GM21526 (cell line): ENCODE results near the gene GALNT13.

Source experiments
- ATAC-seq: cut with Tn5 transposase; IDR thresholded peaks from one replicate; pipeline ENCODE4 v1.9.1; 2021; ENCODE audit warnings: moderate library complexity; ENCODE audit not compliant: unreplicated experiment, low FRiP score

Gene GALNT13

DNA sequence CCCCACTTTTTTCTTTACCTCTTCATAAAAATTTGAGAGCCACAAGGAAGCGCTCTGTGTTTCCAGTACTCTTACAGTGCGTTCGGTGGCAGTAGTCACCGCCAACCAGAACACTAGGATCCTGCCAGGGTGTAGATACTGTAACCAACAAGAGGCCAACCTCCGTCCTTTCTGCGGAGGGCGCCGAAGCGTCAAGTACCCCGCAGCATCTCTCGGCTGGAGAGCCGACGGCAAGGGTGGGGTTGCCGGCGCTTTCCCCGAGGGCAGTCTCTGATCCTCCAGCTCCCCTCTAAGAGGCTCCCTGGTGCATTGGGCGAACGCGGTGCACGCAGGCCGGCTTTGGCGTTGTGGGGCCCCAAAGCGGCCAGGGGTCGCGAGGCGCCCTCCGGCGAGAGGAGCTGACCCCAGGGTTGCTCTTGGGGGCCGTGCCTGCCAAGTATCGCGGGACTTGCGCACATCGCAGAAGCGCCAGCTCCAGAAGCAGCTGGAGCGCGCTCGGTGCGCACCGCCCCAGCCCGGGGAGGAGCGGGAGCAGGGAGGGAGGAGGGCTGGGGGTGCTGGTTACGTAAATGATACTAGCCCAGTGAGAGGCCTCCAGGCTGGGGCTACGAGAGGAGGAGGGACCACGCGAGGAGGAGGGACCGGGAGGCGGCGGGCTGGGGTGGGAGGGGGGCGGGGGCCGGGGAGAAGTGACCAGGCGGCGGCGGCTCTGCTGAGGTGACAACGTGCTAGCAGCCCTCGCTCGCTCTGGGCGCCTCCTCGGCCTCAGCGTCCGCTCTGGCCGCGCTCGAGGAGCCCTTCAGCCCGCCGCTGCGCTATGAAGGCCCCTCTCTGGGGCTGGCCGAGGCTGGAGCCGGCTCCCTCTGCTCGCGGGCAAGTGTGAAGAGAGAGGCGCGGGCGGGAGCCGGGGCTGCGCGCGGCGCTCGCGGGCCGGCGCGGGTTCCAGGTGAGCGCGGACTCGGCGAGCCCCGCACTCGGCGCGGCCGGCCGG lies at the start of gene GALNT13:
Gene GALNT13 (plus strand): TSS at position 692 of the 991 bp plus-strand sequence.
- ATAC-seq = no peak

DNA sequence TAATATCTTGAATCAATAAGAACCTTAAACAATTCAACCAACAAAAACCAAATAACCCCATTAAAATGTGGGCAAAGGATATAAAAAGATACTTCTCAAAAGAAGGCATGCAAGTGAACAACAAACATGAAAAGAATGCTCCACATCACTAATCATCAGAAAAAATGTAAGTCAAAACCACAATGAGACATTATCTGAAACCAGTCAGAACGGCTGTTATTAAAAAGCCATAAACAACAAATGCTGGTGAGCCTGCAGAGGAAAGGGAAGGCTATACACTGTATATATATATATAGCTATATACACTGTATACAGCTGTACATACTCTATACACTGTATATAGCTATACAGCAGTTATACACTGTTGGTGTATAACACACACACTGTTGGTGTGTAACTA lies 47.8 kb upstream of the GALNT13 start:
- ATAC-seq = no peak

DNA sequence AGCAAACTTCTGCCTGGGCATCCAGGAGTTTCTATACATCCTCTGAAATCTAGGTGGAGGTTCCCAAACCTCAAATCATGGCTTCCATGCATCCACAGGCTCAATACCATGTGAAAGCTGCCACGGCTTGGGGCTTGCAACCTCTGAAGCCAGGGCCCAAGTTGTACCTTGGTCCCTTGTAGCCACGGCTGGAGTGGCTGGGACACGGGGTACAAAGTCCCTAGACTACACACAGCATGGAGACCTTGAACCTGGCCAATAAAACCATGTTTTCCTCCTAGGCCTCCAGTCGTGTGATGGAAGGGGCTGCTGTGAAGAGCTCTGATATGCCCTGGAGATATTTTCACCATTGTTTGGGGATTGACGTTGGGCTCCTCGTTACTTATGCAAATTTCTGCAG lies 43.4 kb upstream of the GALNT13 start:
- no peak for ATAC-seq

DNA sequence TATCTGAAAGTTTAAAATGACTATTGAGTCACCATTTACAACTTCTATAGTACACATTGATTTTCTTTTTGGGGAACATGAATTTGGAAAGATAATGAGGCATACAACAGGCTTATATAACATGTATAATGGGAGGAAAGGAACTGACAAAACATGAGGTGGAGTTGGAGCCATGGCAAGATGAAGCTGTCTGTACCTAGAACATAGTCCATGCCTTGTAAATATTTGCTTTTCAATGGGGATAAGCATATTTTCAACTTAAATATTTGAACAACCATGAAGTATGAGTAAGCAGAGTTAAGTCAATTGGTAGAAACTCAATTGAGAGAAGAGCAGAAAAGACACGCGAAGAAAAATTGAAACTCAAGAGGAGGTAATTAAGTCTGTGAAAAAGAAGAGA lies 37.1 kb upstream of the GALNT13 start:
- ATAC-seq = no peak

DNA sequence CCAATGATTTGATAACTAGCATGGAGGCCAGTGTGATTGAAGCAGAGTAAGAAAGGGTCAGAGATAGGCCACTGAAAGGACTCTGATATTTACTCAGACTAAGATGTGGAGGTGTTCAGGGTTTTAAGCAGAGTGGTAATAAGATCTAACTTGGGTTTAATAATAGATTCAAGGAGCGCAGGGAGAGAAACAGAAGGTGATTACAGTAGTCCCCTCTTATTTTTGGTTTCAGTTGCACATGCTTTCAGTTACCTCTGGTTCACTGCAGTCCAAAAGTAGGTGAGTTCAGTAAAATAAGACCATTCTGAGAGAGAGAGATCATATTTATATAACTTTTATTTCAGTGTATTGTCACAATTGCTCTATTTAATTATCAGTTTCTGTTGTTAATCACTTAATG lies 13.5 kb upstream of the GALNT13 start:
- ATAC-seq = no peak

DNA sequence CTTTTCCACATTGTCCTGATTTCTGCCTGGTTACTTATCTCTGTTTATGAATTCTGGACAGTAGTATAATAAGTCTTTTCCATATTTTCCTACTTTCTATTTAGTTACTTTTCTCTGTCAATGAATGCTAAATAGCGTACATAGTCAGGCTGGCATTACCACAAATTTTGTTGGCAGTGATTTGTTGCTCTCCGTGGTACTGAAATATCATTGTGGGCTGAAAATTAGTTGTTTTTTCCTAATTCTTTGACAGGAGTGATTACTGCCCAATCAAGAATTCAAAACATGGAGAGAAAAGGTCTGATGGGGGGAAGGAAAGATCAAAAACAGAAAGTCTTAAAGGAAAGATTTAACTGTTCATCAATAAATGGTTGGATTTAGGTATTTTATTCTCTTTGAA lies 7.7 kb upstream of the GALNT13 start:
- ATAC-seq = no peak

DNA sequence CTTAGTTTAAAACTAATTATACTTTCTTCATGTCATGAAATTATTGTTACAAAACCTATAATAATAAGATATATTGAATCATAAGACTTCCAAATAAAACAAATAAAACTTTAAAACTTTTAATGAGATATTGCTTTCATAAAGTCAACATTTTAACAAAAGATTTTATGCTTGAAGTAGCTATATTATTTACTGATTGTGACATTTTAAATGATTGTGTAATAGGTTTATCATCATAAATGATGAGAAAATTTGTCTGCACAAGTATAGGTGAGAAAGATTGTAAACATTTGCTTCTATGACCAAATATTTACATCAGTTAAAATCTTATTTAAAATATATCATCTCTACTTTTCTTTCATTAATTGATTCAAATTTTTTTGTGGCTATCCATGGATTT lies 5.1 kb upstream of the GALNT13 start:
- no peak for ATAC-seq

DNA sequence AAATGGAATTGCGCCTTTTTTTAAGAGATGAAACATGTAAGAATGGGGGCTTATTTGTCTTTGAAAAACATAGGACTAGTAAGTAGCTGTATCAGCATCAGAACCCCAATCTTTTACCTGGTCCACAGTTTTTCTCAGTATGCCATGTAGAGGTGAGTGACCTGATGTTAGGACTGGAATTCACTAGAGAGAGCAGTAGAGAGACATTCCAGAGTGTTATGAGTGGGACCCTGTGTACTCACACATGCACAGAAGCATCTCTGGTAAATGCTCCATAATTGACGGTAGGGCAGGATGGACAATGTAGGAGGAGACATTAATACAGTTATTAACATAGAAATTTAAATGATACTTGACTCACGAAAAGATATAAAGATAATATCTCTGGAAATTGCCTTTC lies 1.4 kb upstream of the GALNT13 start:
- ATAC-seq = no peak

DNA sequence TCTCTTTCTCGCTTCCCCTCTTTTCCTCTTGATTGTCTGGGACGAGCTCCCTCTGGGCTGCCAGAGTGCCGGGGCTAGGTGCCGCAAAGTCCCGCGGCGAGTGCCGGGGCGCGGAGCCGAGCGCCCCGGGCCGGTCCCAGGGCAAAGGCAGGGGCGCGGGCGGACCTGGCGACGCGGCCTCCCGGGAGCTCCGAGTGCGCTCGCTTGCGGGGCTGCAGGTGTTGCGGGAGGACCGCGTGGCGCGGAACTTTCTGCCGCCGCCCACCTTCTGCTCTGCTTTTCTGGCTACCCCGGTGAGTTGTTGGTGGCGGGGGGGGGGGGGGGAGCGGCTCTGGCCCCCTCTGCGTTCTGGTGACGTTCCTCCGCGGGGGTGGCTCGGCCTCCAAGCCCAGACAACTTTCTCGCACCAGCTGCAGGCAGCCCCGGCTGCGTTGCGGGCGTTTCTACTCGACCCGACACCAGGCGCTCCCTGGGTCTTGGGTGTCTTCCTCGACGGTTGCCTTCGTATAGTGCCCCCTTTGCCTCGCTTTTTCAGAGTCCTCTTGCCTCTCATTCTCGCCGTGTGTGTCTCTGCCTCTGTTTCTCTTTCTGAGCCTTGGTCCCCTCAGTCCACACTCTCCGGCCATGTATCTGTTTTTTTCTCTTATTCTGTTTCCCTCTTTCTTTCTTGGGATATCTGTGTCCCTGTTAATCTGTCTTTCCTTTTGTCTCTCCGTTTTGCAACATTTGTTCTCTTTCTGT lies 759 bp downstream of the GALNT13 start:
- ATAC-seq = no peak

DNA sequence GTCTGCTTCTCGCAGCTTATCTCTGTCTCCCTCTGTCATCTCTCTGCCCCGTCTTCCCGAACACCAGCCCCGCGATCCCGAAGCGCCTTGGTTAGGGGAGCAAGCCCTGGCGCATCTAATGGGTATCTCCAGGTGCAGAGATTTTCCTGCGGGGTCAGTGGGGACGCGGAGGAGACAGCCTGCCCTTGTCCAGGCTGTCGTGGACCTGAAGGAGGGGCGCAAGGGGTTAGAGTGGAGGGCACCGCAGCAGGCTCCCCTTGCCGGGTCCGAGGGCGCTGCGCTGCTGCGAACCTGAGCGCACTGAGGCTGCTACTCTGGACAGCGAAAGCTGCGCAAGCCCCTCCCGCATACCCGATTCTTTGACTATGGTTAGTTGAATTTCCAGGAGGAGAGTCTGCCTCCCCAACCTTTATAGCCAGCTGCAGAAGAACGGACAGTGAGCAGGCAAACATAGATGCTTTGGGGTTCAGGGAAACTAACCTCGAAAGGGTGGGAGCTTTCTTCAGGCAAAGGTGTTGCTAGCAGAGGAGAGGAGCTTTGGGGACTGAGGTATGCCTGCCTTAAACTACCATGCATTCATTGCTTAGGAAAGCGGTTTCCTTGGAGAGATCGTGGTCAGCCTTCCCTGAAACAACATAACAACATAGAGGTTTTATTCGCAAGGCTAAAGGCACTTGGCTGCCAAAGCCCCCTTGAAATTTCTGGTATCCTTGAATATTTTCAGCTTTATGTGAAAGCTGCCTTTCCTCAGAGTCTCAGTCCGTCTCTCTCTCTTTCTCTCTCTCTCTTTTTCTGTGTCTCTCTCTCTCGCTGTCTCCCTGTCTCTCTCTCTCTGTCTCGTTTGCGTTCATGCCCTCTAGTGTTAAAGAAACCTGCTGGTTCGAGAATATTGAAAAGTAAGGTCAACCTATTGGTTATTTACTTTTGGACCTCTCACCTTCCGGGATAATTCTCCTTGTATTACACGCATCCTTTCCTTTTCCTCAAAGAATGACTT lies 1.6 kb downstream of the GALNT13 start:
- no peak for ATAC-seq

DNA sequence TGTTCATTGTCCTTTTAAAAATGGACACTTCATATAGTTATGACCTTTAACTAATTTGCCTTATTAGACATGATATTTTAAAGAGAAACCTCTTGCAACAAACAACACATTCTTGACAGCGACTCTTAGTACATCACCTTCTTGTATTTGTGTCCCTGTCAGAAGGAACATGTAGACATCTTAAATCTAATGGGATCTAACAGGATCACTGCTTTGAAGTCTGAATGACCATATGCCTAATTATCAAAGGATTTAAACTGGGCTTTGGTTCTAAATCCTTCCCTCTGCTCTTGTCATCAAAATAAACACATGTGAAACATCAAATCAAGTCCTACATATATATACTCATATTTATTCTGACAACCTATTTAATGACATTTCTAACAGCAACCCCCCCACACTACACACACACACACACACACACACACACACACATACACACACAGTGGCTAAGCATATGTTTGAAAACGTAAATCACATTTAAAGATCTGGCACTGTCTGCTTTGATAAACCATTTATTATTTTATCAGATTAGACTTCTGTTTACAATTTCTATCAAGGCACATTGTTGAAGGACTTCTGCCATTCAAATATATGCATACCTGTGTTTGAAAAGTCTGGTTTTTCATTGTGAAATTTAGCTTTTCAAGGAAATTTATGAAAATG lies 4.2 kb downstream of the GALNT13 start:
- ATAC-seq = no peak

DNA sequence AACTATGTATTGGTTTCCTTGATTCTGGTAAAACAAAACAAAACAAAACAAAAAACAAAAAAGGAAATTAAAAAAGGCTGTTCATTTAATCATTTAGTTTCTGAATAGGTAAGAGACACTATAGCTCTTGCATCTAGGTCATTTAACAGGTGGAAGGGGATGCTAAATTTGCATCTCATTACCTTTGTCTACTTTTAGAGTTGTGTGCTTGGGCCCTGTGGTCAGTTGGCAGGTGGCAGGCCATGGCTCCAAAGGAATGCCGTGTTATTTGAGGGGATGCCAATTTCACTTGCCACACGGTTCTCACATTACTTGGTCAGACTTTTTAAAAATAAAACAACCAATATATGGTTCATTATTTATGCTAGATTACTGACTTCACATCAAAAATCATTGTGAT lies 9.2 kb downstream of the GALNT13 start:
- ATAC-seq = no peak

DNA sequence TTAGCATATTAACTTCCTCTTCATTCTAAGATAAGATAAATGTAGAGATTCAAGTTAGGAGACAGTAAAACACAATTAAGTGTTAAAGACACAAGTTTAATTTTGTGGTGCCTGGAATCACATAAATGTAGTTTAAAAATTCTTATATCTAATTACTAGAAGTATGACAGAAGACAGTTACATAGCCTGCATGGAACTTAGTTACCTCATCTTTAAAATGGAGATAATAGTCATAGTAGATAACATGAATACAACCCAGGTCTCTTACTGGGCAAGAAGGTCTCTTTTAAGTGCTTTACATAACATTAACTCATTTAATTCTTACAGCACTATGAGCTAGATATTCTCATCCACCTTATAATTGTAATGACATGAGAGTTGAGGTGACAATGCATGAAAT lies 15.1 kb downstream of the GALNT13 start:
- no peak for ATAC-seq

DNA sequence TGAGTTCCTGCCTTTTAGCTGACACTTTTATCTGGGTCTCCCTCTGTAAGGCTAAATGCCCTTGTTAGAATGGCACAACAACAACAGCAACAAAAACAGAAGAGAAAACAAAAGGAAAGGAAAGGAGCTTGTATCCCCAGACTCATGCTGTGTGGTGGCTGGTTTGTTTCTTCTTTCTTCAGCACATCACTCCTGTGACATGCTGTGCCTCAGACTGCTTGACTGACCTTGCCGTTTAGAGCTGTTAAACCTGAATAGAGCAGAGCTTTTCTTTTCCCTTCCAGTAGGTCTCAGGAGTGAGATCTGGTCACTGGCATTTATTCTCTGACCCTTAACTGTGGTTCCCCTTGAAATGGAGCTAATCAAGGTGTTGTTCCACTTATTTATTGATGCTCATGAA lies 18.9 kb downstream of the GALNT13 start:
- ATAC-seq = no peak

DNA sequence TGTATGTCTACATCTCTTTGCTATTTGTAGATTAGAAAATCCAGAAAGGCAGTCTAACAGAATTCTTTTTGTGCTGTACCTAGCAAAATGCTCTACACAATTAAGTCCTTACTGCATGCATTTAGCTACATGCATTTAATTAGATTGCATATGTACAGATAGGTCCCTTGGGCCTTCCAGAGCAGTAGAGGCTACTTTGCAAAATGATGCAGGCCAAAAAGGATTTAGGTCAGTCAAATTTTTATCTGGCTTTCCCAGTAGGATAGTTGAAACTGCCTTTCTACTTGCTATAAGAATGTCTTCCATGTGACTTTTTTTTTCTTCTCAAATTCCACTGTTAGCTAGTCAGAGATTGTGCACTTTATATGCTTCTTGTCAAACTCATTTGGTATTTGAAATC lies 19.3 kb downstream of the GALNT13 start:
- no peak for ATAC-seq

DNA sequence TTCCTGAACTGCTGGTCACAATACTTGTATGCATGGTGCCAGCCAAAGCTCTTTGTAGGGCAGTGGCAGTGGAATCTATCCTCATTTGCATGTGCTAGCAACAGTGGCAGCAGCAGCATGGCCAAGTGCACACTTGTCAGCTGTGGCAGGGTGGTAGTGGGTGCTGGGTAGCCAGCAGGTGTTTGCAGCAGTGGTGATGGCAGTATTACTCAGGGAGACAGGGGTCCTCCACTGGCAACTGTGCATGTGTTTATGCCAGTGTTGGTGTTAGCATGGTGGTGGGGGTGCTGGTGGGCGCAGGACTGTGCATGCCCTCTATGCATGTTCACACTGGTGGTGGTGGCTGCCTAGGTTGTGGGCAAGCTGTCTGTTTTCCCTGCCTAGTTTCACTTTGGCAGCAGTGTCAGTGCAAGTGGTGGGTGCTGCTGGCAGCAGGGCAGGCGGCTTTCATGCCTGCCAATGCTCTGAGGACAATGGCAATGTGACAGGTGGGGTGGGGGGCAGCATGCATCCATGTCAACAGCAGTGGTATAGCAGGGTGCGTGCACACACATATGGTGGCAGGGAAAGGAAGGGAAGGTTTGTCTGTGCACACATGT lies 41.2 kb downstream of the GALNT13 start:
- no peak for ATAC-seq

DNA sequence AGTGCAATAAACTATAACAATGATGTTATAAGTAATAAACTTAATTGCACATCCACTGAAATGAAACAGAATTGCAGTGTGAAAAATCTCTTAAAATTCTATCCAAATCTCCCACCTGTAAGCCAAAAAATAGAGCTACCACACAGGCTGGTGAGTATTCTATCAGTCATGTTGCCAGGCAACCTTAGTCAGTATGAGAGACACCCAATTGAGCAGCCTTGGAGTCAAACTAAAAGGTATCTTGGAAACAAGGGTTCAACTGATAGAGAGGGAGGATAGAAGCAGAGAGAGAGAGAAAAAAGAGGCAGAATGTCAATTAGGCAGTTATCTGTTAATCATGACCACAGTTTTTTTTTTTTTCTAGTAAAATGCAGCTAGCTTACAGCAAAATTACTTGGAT lies 45.8 kb downstream of the GALNT13 start:
- ATAC-seq = no peak

DNA sequence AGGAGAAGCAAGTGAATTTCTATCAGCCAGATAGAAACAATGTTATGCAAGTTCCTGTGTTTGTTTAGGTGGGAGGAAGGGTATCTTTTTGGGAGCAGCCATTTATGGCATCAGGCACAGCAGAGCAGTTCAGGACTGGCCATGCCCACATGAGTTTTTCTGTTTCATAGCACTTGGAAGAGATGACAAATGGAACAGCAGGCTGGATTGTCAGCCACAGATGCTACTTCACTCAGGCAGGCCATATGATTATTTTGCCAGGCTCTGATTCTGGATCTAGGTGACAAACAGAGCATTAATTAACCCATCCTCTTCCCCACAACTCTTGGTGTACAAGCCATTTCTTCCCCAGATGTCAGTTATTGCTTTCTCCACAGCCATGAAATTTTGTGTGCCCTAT lies 63.8 kb downstream of the GALNT13 start:
- no peak for ATAC-seq

DNA sequence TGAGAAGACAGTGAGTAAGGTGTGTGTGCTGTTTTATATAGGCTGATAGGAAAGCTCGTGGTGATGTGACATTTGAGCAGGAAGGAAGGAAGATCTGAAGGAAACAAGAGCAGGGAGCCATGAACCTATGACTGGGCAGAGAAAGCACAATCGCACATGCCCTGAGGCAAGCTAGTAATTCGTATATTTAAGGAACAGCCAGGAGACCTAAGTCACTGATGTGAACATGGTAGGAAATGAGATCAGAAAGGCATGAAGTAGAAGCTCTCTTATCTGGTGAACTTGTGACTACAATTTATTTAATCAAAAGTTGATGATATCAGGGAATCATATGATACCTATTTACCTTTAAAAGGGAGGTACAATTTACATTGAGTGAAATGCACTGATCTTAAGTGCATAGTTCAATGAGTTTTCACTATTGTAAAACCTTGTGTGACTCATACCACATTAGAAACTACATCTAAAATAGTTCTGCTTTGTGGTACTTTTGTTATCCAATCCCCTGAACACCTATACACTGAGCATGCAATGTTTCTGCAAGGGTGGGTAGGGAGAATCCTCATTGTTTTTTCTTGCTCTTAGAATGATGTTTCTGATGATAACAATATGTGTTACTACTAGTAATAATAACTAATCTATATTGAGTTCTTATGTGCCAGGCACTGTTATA lies 67.5 kb downstream of the GALNT13 start:
- ATAC-seq = no peak
